Testis (tissue), 2 donors: ENCODE results near the gene AMY2A.

ENCODE experiments used
- POLR2A ChIP-seq: fragments of 450-650 bp; IDR thresholded peaks from one replicate; pipeline ENCODE4 v1.6.1; 2017; ENCODE audit warnings: antibody characterized with exemption, mild to moderate bottlenecking, moderate library complexity
- TF ChIP-seq, protein P1 (sequence below), 3 experiments: fragments of 450-650 bp in 2 of 3; fragments of 200-600 bp in 1 of 3; sonication (generic) in 1 of 3; IDR thresholded peaks; one replicate each; pipeline ENCODE4 v1.5.1; 2016 to 2019; ENCODE audit warnings: antibody characterized with exemption in 3 of 3, mild to moderate bottlenecking in 2 of 3, moderate library complexity in 1 of 3

DNA sequence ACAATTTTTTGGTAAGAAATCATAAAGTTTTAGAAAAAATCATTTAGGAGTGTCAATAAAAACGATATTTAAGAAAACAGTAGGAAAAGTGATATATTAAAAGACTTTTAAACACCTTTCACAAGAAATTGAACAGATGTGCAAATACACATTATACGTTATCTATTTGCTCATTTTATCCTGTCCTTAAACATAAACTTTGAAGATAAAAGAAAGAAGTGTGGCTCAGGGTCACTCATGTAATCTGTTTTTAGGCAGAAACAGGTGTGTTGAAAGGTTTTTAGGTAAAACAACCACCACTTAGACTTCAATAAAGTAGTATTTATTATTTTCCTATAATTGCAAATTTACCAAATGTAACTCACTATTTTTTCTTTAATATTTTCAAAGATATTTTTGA is 32.7 kb upstream of the AMY2A start:
- TF ChIP-seq, protein P1, sequence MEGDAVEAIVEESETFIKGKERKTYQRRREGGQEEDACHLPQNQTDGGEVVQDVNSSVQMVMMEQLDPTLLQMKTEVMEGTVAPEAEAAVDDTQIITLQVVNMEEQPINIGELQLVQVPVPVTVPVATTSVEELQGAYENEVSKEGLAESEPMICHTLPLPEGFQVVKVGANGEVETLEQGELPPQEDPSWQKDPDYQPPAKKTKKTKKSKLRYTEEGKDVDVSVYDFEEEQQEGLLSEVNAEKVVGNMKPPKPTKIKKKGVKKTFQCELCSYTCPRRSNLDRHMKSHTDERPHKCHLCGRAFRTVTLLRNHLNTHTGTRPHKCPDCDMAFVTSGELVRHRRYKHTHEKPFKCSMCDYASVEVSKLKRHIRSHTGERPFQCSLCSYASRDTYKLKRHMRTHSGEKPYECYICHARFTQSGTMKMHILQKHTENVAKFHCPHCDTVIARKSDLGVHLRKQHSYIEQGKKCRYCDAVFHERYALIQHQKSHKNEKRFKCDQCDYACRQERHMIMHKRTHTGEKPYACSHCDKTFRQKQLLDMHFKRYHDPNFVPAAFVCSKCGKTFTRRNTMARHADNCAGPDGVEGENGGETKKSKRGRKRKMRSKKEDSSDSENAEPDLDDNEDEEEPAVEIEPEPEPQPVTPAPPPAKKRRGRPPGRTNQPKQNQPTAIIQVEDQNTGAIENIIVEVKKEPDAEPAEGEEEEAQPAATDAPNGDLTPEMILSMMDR (IDR thresholded peaks at IDR 0.05), result no peak
- no peak for TF ChIP-seq POLR2A
